Measurements from ENCODE around the gene MYOF. TPM values are rescaled to one million over a fixed set of nuclear protein-coding genes. Genes with fewer than 3 reads are reported as not detected.
"Not testable (repeated sequence)": the region's sequence is repeated elsewhere in the genome, so short reads cannot be mapped to it uniquely, and the experiment has no call there.

Gene MYOF
- total RNA-seq, 5 donors from 2014 or later (not counting 1 experiment from before 2014, with no cell fraction given) = 0.65 to 1.1 (median 0.86) TPM

DNA sequence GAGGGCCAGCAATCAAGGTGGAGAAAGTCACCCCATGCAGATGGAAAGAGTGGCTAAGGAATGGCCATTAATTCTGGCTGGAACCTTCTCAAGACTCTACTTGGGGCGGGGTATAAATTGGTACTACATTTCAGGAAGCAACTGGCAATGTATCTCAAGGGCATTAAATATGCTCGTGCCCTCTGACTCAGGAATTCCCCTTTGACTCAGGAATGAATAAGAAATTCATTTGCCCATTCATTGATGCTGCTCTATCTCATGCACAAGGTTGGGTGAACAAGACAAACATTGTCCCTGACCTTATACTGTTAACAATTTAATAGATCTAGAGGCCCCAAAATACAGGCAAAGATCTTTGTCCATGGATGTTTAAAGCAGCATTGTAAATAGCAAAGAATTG, 188.1 kb downstream of the MYOF start:
- Mint-ChIP-seq H3K4me3 (no peak overlapping the region), H3K9me3 (no peaks in the 10 kb centered on the region), H3K4me1 (no peaks in the 10 kb centered on the region), H3K36me3 (no peaks in the 10 kb centered on the region), H3K27ac (no peak overlapping the region), H3K27me3 (no peaks in the 10 kb centered on the region)
- ATAC-seq (replicated peaks in 1 of 4) (no peak), DNase-seq (no peak)
- POLR2A ChIA-PET = no interaction called here
- H3K9me3 ChIP-seq = no peaks in the 10 kb centered on the region
- no peak overlapping the region for H3K4me3 ChIP-seq (ENCODE audit: control insufficient read depth in 1 of 2, extremely low read depth in 1 of 2, low read length in 1 of 2)
- WGBS (ENCODE audit: insufficient coverage) = 20% methylated on average over 2 of the region's 2 CpGs
- H3K4me1 ChIP-seq (ENCODE audit: control insufficient read depth in 1 of 2, extremely low read depth in 1 of 2, insufficient read depth in 2 of 2, low read length in 2 of 2) = no peaks in the 10 kb centered on the region
- no peaks in the 10 kb centered on the region for H3K36me3 ChIP-seq (ENCODE audit: control insufficient read depth in 2 of 2, extremely low read depth in 1 of 2, insufficient read depth in 1 of 2, low read length in 1 of 2)
- CTCF ChIA-PET = no interaction called here
- no peaks in the 10 kb centered on the region for H3K27me3 ChIP-seq (replicated peaks in 1 of 2; ENCODE audit: control insufficient read depth in 2 of 2, extremely low read depth in 1 of 2, insufficient read depth in 2 of 2, low read length in 1 of 2)
- no peak overlapping the region for H3K27ac ChIP-seq (ENCODE audit: low read length)

GRCh38 chr10:93290661-93291354, 191.3 kb downstream of the MYOF start:
- DNase-seq (no peak), ATAC-seq (replicated peaks in 1 of 4) (no peak)
- Histone ChIP-seq H3K27ac (ENCODE audit: low read length) (no peak overlapping the region), H3K27me3 (replicated peaks in 1 of 2; ENCODE audit: control insufficient read depth in 2 of 2, extremely low read depth in 1 of 2, insufficient read depth in 2 of 2, low read length in 1 of 2) (no peaks in the 10 kb centered on the region), H3K4me1 (ENCODE audit: control insufficient read depth in 1 of 2, extremely low read depth in 1 of 2, insufficient read depth in 2 of 2, low read length in 2 of 2) (peaks cover 0 to 2% of the 10 kb centered on the region in 2 experiments), H3K36me3 (ENCODE audit: control insufficient read depth in 2 of 2, extremely low read depth in 1 of 2, insufficient read depth in 1 of 2, low read length in 1 of 2) (no peaks in the 10 kb centered on the region), H3K4me3 (ENCODE audit: control insufficient read depth in 1 of 2, extremely low read depth in 1 of 2, low read length in 1 of 2) (no peak overlapping the region), H3K9me3 (no peaks in the 10 kb centered on the region)
- Mint-ChIP-seq H3K4me3 (no peak overlapping the region), H3K27me3 (peaks cover 0 to 3% of the 10 kb centered on the region in 2 donors), H3K9me3 (no peaks in the 10 kb centered on the region), H3K36me3 (no peaks in the 10 kb centered on the region), H3K4me1 (no peaks in the 10 kb centered on the region), H3K27ac (no peak overlapping the region)
- ChIA-PET POLR2A (interaction anchor here in 1 of 2 donors (0.6 kb wide), 1 partner anchor 263 kb away, joined by 6 read pairs; no protein-coding TSS in a partner anchor), CTCF (interaction anchor here in 1 of 2 donors (0.6 to 1.5 kb wide), 3 partner anchors 9 to 270 kb away, joined by 3 to 4 read pairs (median 3); no protein-coding TSS in a partner anchor)
- 95% methylated on average over 3 of the region's 5 CpGs for WGBS (ENCODE audit: insufficient coverage)

GRCh38 chr10:93288679-93289634, 193.2 kb downstream of the MYOF start:
- no peaks in the 10 kb centered on the region for H3K4me1 Mint-ChIP-seq
- ChIA-PET POLR2A (no interaction called here), CTCF (interaction anchor here (0.6 to 1.5 kb wide), 4 partner anchors 17 to 173 kb away, joined by 4 to 5 read pairs (median 4); no protein-coding TSS in a partner anchor)
- Histone ChIP-seq H3K36me3 (ENCODE audit: control insufficient read depth in 2 of 2, extremely low read depth in 1 of 2, insufficient read depth in 1 of 2, low read length in 1 of 2) (no peaks in the 10 kb centered on the region), H3K27me3 (replicated peaks in 1 of 2; ENCODE audit: control insufficient read depth in 2 of 2, extremely low read depth in 1 of 2, insufficient read depth in 2 of 2, low read length in 1 of 2) (no peaks in the 10 kb centered on the region), H3K9me3 (no peaks in the 10 kb centered on the region), H3K4me1 (ENCODE audit: control insufficient read depth in 1 of 2, extremely low read depth in 1 of 2, insufficient read depth in 2 of 2, low read length in 2 of 2) (peaks cover 0 to 2% of the 10 kb centered on the region in 2 experiments), H3K4me3 (ENCODE audit: control insufficient read depth in 1 of 2, extremely low read depth in 1 of 2, low read length in 1 of 2) (no peak overlapping the region), H3K27ac (ENCODE audit: low read length) (no peak overlapping the region)
- H3K27me3 Mint-ChIP-seq = peaks cover 0 to 3% of the 10 kb centered on the region in 2 donors
- ATAC-seq (replicated peaks in 1 of 4) (no peak), DNase-seq (peak in 31 of 35 experiments; percentile 6 to 69 (median 25))
- no peaks in the 10 kb centered on the region for H3K36me3 Mint-ChIP-seq
- H3K4me3 Mint-ChIP-seq = no peak overlapping the region
- WGBS (ENCODE audit: insufficient coverage) = 55% methylated on average over 9 of the region's 20 CpGs
- no peaks in the 10 kb centered on the region for H3K9me3 Mint-ChIP-seq
- H3K27ac Mint-ChIP-seq = no peak overlapping the region

- Mint-ChIP-seq H3K27me3 (peaks cover 0 to 6% of the 10 kb centered on the region in 2 donors), H3K27ac (no peak overlapping the region), H3K4me3 (no peak overlapping the region), H3K4me1 (no peaks in the 10 kb centered on the region), H3K9me3 (no peaks in the 10 kb centered on the region), H3K36me3 (no peaks in the 10 kb centered on the region)
- Histone ChIP-seq H3K9me3 (no peaks in the 10 kb centered on the region), H3K27me3 (replicated peaks in 1 of 2; ENCODE audit: control insufficient read depth in 2 of 2, extremely low read depth in 1 of 2, insufficient read depth in 2 of 2, low read length in 1 of 2) (peaks cover 0 to 3% of the 10 kb centered on the region in 2 experiments), H3K36me3 (ENCODE audit: control insufficient read depth in 2 of 2, extremely low read depth in 1 of 2, insufficient read depth in 1 of 2, low read length in 1 of 2) (no peaks in the 10 kb centered on the region), H3K4me1 (ENCODE audit: control insufficient read depth in 1 of 2, extremely low read depth in 1 of 2, insufficient read depth in 2 of 2, low read length in 2 of 2) (peaks cover 0 to 2% of the 10 kb centered on the region in 2 experiments), H3K4me3 (ENCODE audit: control insufficient read depth in 1 of 2, extremely low read depth in 1 of 2, low read length in 1 of 2) (no peak overlapping the region), H3K27ac (ENCODE audit: low read length) (no peak overlapping the region)
- no peak for DNase-seq
- ChIA-PET CTCF (interaction anchor here (0.6 to 1.0 kb wide), 6 partner anchors 16 to 251 kb away, joined by 3 to 12 read pairs (median 4); no protein-coding TSS in a partner anchor), POLR2A (interaction anchor here in 1 of 2 donors (0.6 kb wide), 1 partner anchor 23 kb away, joined by 3 read pairs; no protein-coding TSS in a partner anchor)
- no peak for ATAC-seq (replicated peaks in 1 of 4)
- 100% methylated on average over 1 of the region's 1 CpG for WGBS (ENCODE audit: insufficient coverage)
Observed at GRCh38 chr10:93287775-93288174, 194.4 kb downstream of the MYOF start.

GRCh38 chr10:93284246-93284645, 197.9 kb downstream of the MYOF start:
- WGBS (ENCODE audit: insufficient coverage) = 88% methylated on average over 9 of the region's 11 CpGs
- H3K36me3 Mint-ChIP-seq; H3K9me3 ChIP-seq; H3K4me1 ChIP-seq (ENCODE audit: control insufficient read depth in 1 of 2, extremely low read depth in 1 of 2, insufficient read depth in 2 of 2, low read length in 2 of 2); H3K4me1 Mint-ChIP-seq; H3K27ac ChIP-seq (ENCODE audit: low read length); ATAC-seq (replicated peaks in 1 of 4); POLR2A ChIA-PET; H3K27me3 ChIP-seq (replicated peaks in 1 of 2; ENCODE audit: control insufficient read depth in 2 of 2, extremely low read depth in 1 of 2, insufficient read depth in 2 of 2, low read length in 1 of 2); H3K36me3 ChIP-seq (ENCODE audit: control insufficient read depth in 2 of 2, extremely low read depth in 1 of 2, insufficient read depth in 1 of 2, low read length in 1 of 2); H3K4me3 ChIP-seq (ENCODE audit: control insufficient read depth in 1 of 2, extremely low read depth in 1 of 2, low read length in 1 of 2); H3K4me3 Mint-ChIP-seq; H3K9me3 Mint-ChIP-seq; DNase-seq; H3K27ac Mint-ChIP-seq: not testable (repeated sequence)
- peaks cover 0 to 11% of the 10 kb centered on the region in 2 donors for H3K27me3 Mint-ChIP-seq
- CTCF ChIA-PET = interaction anchor here in 1 of 2 donors (0.7 kb wide), 1 partner anchor 397 kb away, joined by 4 read pairs; no protein-coding TSS in a partner anchor

GRCh38 chr10:93281367-93281720, 200.8 kb downstream of the MYOF start:
- ChIA-PET POLR2A (no interaction called here), CTCF (interaction anchor here (0.5 to 1.2 kb wide), 3 partner anchors 10 to 396 kb away, joined by 3 to 5 read pairs (median 3); no protein-coding TSS in a partner anchor)
- no peaks in the 10 kb centered on the region for H3K36me3 ChIP-seq (ENCODE audit: control insufficient read depth in 2 of 2, extremely low read depth in 1 of 2, insufficient read depth in 1 of 2, low read length in 1 of 2)
- Mint-ChIP-seq H3K27me3 (peaks cover 0 to 13% of the 10 kb centered on the region in 2 donors), H3K9me3 (no peaks in the 10 kb centered on the region), H3K27ac (no peak overlapping the region), H3K4me3 (no peak overlapping the region), H3K36me3 (no peaks in the 10 kb centered on the region), H3K4me1 (no peaks in the 10 kb centered on the region)
- no peak overlapping the region for H3K27ac ChIP-seq (ENCODE audit: low read length)
- no peaks in the 10 kb centered on the region for H3K4me1 ChIP-seq (ENCODE audit: control insufficient read depth in 1 of 2, extremely low read depth in 1 of 2, insufficient read depth in 2 of 2, low read length in 2 of 2)
- peaks cover 0 to 6% of the 10 kb centered on the region in 2 experiments for H3K27me3 ChIP-seq (replicated peaks in 1 of 2; ENCODE audit: control insufficient read depth in 2 of 2, extremely low read depth in 1 of 2, insufficient read depth in 2 of 2, low read length in 1 of 2)
- H3K4me3 ChIP-seq (ENCODE audit: control insufficient read depth in 1 of 2, extremely low read depth in 1 of 2, low read length in 1 of 2) = no peak overlapping the region
- no peak for ATAC-seq (replicated peaks in 1 of 4)
- no peaks in the 10 kb centered on the region for H3K9me3 ChIP-seq
- 71% methylated on average over 2 of the region's 3 CpGs for WGBS (ENCODE audit: insufficient coverage)
- DNase-seq = no peak
